Glutamatergic neuron (in vitro differentiated cells): ENCODE results near the gene AFF1. TPM values are rescaled to one million over a fixed set of nuclear protein-coding genes. Genes with fewer than 3 reads are reported as not detected.

Experiments used
- DNase-seq: peaks from one replicate; pipeline ENCODE4 v3.0.0; 2022
- H3K27ac Mint-ChIP-seq: one replicate; pipeline ENCODE4 v1.8.0; 2020; ENCODE audit warnings: mild to moderate bottlenecking, mixed read lengths, inconsistent platforms; ENCODE audit not compliant: unreplicated experiment
- H3K27me3 Mint-ChIP-seq: one replicate; pipeline ENCODE4 v1.8.0; 2020; ENCODE audit warnings: mild to moderate bottlenecking, moderate library complexity, mixed read lengths, inconsistent platforms; ENCODE audit not compliant: unreplicated experiment
- H3K36me3 Mint-ChIP-seq: one replicate; pipeline ENCODE4 v1.8.0; 2020; ENCODE audit warnings: mild to moderate bottlenecking, mixed read lengths, inconsistent platforms; ENCODE audit not compliant: unreplicated experiment
- H3K4me1 Mint-ChIP-seq: one replicate; pipeline ENCODE4 v1.8.0; 2020; ENCODE audit warnings: mild to moderate bottlenecking, low read depth, mixed read lengths, inconsistent platforms; ENCODE audit not compliant: unreplicated experiment
- H3K4me3 Mint-ChIP-seq: one replicate; pipeline ENCODE4 v1.8.0; 2020; ENCODE audit warnings: mild to moderate bottlenecking, mixed read lengths, inconsistent platforms; ENCODE audit not compliant: unreplicated experiment
- H3K9me3 Mint-ChIP-seq: one replicate; pipeline ENCODE4 v1.8.0; 2020; ENCODE audit warnings: mild to moderate bottlenecking, moderate library complexity, mixed read lengths, inconsistent platforms; ENCODE audit not compliant: unreplicated experiment
- total RNA-seq: library from RNA; stranded (reverse); fragmentation: NEBNext Ultra II Directional; extraction: Animal tissue kit (Norgen Biotek cat#: 25700); gene quantifications from one replicate; pipeline ENCODE4 v1.2.1, GENCODE V29; 2021; ENCODE audit not compliant: unreplicated experiment
- TF ChIP-seq, protein P1 (sequence below): fragments of 200-600 bp; sonication (generic); IDR thresholded peaks from one replicate; pipeline ENCODE4 v1.5.0; 2021; ENCODE audit not compliant: partially characterized antibody, unreplicated experiment

The AFF1 gene
- total RNA-seq, 1 donor from 2014 or later = 42.5 TPM

DNA sequence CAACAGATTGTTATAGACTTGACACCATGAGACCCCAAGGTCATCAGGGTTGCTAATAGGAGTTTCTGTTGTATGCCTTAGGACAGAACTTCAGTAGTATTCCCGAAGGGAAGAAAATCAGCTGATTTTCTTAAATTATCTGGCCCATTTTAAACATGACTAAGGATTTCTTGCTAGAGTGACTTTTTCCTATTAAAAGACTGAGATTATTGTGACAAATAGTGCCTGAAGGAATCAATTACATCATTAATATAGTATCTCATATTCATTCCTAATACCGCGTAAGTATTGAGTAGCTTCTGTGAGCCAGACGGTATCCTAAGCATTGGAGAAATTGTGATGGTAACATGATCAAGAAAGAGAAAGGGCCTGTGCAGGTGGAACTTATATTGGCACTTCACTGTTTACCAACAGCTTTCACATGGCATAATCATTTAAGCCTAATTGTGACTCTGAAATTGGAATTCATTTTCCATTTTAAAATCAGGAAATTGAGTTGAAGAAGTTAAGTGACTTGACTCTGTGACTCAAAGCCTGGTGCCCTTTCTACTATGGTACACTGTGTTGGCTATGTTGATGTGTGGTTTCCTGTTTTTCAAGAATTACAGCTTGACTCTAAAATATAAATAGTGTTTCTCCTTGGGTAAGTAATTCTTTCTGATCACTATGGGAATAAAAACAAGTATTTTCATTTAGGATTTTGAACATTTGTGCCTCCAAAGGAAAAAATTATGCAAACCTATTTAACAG is 4.1 kb downstream of the AFF1 start:
- DNase-seq = no peak
- TF ChIP-seq, protein P1, sequence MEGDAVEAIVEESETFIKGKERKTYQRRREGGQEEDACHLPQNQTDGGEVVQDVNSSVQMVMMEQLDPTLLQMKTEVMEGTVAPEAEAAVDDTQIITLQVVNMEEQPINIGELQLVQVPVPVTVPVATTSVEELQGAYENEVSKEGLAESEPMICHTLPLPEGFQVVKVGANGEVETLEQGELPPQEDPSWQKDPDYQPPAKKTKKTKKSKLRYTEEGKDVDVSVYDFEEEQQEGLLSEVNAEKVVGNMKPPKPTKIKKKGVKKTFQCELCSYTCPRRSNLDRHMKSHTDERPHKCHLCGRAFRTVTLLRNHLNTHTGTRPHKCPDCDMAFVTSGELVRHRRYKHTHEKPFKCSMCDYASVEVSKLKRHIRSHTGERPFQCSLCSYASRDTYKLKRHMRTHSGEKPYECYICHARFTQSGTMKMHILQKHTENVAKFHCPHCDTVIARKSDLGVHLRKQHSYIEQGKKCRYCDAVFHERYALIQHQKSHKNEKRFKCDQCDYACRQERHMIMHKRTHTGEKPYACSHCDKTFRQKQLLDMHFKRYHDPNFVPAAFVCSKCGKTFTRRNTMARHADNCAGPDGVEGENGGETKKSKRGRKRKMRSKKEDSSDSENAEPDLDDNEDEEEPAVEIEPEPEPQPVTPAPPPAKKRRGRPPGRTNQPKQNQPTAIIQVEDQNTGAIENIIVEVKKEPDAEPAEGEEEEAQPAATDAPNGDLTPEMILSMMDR = no peak
- Mint-ChIP-seq H3K36me3 (no peaks in the 10 kb centered on the region), H3K27me3 (peaks cover 10% of the 10 kb centered on the region), H3K27ac (no peak overlapping the region), H3K4me3 (no peak overlapping the region), H3K4me1 (peaks cover 6% of the 10 kb centered on the region), H3K9me3 (peaks cover 2% of the 10 kb centered on the region)

DNA sequence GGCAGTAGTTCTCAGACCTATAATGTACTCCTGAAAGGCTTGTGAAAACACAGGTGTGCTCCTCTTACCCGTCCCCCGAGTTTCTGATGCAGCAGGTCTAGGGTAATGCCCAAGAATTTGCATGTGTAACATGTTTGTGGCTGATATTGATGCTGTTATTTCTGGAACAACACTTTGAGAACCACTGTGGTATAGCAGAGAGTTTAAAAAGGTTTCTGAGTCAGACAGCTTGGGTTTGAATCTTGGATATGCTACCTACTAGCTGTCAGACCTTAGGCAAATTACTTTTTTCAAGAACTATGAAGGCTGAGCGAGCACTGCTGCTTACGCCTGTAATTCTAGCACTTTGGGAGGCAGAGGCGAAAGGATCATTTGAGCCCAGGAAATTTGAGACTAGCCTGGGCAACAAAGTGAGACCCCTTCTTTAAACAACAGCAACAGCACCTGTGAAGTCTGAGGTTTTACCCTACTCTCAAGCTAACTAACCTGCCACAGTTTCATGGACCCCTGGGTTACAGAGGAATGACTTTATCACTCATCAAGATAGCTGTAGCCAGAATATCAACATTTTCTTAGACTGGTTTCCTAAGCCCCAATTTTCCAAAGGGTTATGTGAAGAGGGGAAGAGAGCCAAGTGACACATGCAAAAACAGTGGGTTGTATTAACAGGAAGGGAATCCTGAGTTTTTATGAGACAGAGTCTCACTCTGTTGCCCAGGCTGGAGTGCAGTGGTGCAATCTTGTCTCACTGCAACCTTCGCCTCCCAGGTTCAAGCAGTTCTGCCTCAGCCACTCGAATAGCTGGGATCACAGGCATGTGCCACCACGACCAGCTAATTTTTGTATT is 5.1 kb downstream of the AFF1 start:
- Mint-ChIP-seq H3K4me1 (peaks cover 6% of the 10 kb centered on the region), H3K27ac (no peak overlapping the region), H3K27me3 (peaks cover 10% of the 10 kb centered on the region), H3K9me3 (no peaks in the 10 kb centered on the region), H3K4me3 (no peak overlapping the region), H3K36me3 (no peaks in the 10 kb centered on the region)
- no peak for DNase-seq
- TF ChIP-seq, protein P1 = no peak

DNA sequence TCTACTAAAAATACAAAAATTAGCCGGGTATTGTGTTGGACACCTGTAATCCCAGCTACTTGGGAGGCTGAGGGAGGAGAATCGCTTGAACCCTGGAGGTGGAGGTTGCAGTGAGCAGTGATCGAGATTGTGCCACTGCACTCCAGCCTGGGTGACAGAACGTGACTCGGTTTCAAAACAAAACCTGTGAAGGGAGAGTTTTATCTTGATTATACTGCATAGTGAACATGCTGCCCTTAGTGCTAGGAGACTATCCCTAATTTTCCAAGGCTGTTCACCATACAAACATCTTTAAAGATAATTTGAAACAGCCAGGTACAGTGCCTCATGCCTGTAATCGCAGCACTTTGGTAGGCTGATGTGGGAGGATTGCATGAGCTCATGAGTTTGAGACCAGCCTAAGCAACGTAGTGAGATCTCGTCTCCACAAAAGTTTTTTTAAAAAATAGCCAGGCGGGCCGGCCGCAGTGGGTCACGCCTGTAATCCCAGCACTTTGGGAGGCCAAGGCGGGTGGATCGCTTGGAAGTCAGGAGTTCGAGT is 6.2 kb downstream of the AFF1 start:
- Mint-ChIP-seq H3K4me3 (no peak overlapping the region), H3K27ac (no peak overlapping the region), H3K27me3 (peaks cover 6% of the 10 kb centered on the region), H3K36me3 (no peaks in the 10 kb centered on the region), H3K4me1 (peaks cover 2% of the 10 kb centered on the region), H3K9me3 (no peaks in the 10 kb centered on the region)
- TF ChIP-seq, protein P1 = no peak
- DNase-seq = no peak

DNA sequence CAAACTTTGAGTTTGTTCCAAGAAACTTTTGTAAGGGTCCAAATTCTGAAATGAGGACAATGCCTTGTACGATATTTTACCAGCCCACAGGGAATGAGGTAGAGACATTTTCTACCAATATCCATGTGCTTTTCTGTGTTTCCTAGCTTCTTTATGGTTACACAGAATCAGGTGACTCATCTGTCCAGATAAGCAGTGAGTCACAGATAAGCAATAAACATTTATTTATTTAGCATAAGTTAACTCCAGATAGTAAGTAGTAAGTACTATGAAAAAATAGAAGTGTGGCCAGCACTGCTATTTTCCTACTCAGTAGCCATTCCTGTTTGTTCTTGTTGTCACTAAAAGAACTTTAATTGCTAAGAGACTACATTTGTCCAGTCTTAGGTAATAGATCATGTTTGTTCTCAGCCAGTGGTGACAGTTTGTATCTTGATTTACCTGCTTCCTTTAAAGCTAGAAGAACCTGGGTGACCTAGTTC is 7.4 kb downstream of the AFF1 start:
- TF ChIP-seq, protein P1 = no peak
- no peak for DNase-seq
- H3K4me3 Mint-ChIP-seq = no peak overlapping the region
- H3K36me3 Mint-ChIP-seq = no peaks in the 10 kb centered on the region
- H3K4me1 Mint-ChIP-seq = no peaks in the 10 kb centered on the region
- no peaks in the 10 kb centered on the region for H3K9me3 Mint-ChIP-seq
- H3K27me3 Mint-ChIP-seq = peaks cover 2% of the 10 kb centered on the region
- H3K27ac Mint-ChIP-seq = no peak overlapping the region
